ENCODE data around the gene DSC2. TPM values are rescaled to one million over a fixed set of nuclear protein-coding genes. Genes with fewer than 3 reads are reported as not detected.

The DSC2 gene
- total and polyA plus RNA-seq, 2 donors (not counting 1 experiment from before 2014, with no cell fraction given), result 0.01 TPM; not detected in 1

DNA sequence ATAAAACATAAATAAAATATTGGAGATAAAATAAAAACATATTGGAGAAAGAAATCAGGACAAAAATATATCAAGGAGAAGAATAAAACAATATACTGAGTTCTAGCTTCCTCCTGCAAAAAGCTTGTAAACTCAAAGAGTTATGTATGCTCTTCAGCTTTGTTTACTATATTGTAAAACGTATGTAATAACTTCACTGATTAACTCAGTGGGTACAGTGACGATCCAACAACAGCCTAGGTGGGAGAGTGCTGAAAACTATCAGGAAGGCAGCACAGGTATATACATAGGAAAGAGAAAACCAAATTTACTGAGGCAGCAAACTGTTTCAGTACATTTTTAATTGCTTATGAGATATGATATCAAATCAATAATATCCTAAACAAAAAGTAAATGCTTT, 8.3 kb downstream of the DSC2 start:
- no peak overlapping the region for H3K4me2 ChIP-seq (replicated peaks; ENCODE audit: low read depth, low read length, poor library complexity, severe bottlenecking)
- peaks cover 3% of the 10 kb centered on the region for H3K27me3 Mint-ChIP-seq
- H3K4me1 ChIP-seq (ENCODE audit: control insufficient read depth in 2 of 2, insufficient read depth in 2 of 2, low read length in 2 of 2), result no peaks in the 10 kb centered on the region
- H3K27ac ChIP-seq (ENCODE audit: low read length in 2 of 2), result no peak overlapping the region
- no peaks in the 10 kb centered on the region for H3K36me3 ChIP-seq (replicated peaks in 1 of 2; ENCODE audit: control extremely low read depth in 1 of 2, control insufficient read depth in 1 of 2, extremely low read depth in 1 of 2, insufficient read depth in 2 of 2, low read length in 1 of 2)
- no peak overlapping the region for H3K9ac ChIP-seq (ENCODE audit: low read length)
- ATAC-seq (ENCODE audit: low read depth), result no peak
- no peaks in the 10 kb centered on the region for H3K9me3 Mint-ChIP-seq (ENCODE audit: insufficient read depth)
- no peak overlapping the region for H3K4me3 Mint-ChIP-seq
- H3K79me2 ChIP-seq (ENCODE audit: control insufficient read depth, insufficient read depth, low read length), result no peaks in the 10 kb centered on the region
- H3K9me3 ChIP-seq (ENCODE audit: control extremely low read depth in 1 of 3, control insufficient read depth in 2 of 3, insufficient read depth in 1 of 3, low read length in 2 of 3), result no peaks in the 10 kb centered on the region
- TF ChIP-seq, protein P1, sequence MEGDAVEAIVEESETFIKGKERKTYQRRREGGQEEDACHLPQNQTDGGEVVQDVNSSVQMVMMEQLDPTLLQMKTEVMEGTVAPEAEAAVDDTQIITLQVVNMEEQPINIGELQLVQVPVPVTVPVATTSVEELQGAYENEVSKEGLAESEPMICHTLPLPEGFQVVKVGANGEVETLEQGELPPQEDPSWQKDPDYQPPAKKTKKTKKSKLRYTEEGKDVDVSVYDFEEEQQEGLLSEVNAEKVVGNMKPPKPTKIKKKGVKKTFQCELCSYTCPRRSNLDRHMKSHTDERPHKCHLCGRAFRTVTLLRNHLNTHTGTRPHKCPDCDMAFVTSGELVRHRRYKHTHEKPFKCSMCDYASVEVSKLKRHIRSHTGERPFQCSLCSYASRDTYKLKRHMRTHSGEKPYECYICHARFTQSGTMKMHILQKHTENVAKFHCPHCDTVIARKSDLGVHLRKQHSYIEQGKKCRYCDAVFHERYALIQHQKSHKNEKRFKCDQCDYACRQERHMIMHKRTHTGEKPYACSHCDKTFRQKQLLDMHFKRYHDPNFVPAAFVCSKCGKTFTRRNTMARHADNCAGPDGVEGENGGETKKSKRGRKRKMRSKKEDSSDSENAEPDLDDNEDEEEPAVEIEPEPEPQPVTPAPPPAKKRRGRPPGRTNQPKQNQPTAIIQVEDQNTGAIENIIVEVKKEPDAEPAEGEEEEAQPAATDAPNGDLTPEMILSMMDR (IDR thresholded peaks at IDR 0.05), result no peak
- TF ChIP-seq EZH2 (IDR thresholded peaks at IDR 0.05; ENCODE audit: borderline replicate concordance, insufficient read depth, low read depth, low read length, poor library complexity, severe bottlenecking), result no peak
- no peaks in the 10 kb centered on the region for H4K20me1 ChIP-seq (ENCODE audit: control insufficient read depth, insufficient read depth, low read length, poor library complexity, severe bottlenecking)
- H3K4me1 Mint-ChIP-seq, result no peaks in the 10 kb centered on the region
- no CpG with 5 or more reads among the region's 2 CpGs for WGBS (ENCODE audit: insufficient coverage)
- DNase-seq, result no peak
- no peak overlapping the region for H2AFZ ChIP-seq (ENCODE audit: insufficient read depth, low read depth, low read length, poor library complexity, severe bottlenecking)
- peaks cover 0 to 2% (median 0%) of the 10 kb centered on the region in 4 experiments for H3K27me3 ChIP-seq (replicated peaks in 1 of 4; ENCODE audit: control extremely low read depth in 1 of 4, control insufficient read depth in 3 of 4, insufficient read depth in 4 of 4, low read length in 3 of 4)
- intact Hi-C loops (cut with micrococcal nuclease), result no loop called here
- CTCF ChIA-PET, result no interaction called here
- POLR2A ChIA-PET, result no interaction called here
- H3K27ac Mint-ChIP-seq, result no peak overlapping the region
- no peak overlapping the region for H3K4me3 ChIP-seq (ENCODE audit: control extremely low read depth in 1 of 5, extremely low read depth in 1 of 5, insufficient read depth in 1 of 5, low read depth in 2 of 5, low read length in 4 of 5)

DNA sequence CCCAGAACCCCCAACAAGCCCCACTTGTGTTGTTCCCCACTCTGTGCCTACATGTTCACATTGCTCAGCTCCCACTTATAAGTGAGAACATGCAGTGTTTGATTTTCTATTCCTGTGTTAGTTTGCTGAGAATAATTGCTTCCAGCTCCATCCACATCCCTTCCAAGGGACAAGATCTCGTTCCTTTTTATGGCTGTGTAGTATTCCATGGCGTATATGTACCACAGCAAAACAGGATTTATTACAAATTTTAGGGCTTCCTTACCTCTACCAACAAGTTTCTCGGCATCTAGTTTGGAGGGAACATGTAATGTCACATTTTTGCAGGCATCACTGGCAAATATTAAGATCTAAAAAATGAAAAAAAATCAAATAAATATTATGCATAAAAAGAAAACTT, 8.9 kb downstream of the DSC2 start:
- ChIA-PET POLR2A (no interaction called here), CTCF (no interaction called here)
- intact Hi-C loops (cut with micrococcal nuclease), result no loop called here
- H3K9ac ChIP-seq (ENCODE audit: low read length), result no peak overlapping the region
- no peaks in the 10 kb centered on the region for H3K27me3 Mint-ChIP-seq
- H3K27ac Mint-ChIP-seq, result no peak overlapping the region
- H3K4me3 Mint-ChIP-seq, result no peak overlapping the region
- no peaks in the 10 kb centered on the region for H3K4me1 Mint-ChIP-seq
- no CpG with 5 or more reads among the region's 3 CpGs for WGBS (ENCODE audit: insufficient coverage)
- H4K20me1 ChIP-seq (ENCODE audit: control insufficient read depth, insufficient read depth, low read length, poor library complexity, severe bottlenecking), result no peaks in the 10 kb centered on the region
- H3K27me3 ChIP-seq (replicated peaks in 1 of 4; ENCODE audit: control extremely low read depth in 1 of 4, control insufficient read depth in 3 of 4, insufficient read depth in 4 of 4, low read length in 3 of 4), result no peaks in the 10 kb centered on the region
- DNase-seq, result no peak
- no peaks in the 10 kb centered on the region for H3K9me3 ChIP-seq (ENCODE audit: control extremely low read depth in 1 of 3, control insufficient read depth in 2 of 3, insufficient read depth in 1 of 3, low read length in 2 of 3)
- H3K4me1 ChIP-seq (ENCODE audit: control insufficient read depth in 2 of 2, insufficient read depth in 2 of 2, low read length in 2 of 2), result no peaks in the 10 kb centered on the region
- no peak overlapping the region for H2AFZ ChIP-seq (ENCODE audit: insufficient read depth, low read depth, low read length, poor library complexity, severe bottlenecking)
- no peaks in the 10 kb centered on the region for H3K9me3 Mint-ChIP-seq (ENCODE audit: insufficient read depth)
- TF ChIP-seq EZH2 (IDR thresholded peaks at IDR 0.05; ENCODE audit: borderline replicate concordance, insufficient read depth, low read depth, low read length, poor library complexity, severe bottlenecking), result no peak
- TF ChIP-seq, protein P1 (IDR thresholded peaks at IDR 0.05), result no peak
- no peaks in the 10 kb centered on the region for H3K79me2 ChIP-seq (ENCODE audit: control insufficient read depth, insufficient read depth, low read length)
- no peak for ATAC-seq (ENCODE audit: low read depth)
- no peak overlapping the region for H3K4me3 ChIP-seq (ENCODE audit: control extremely low read depth in 1 of 5, extremely low read depth in 1 of 5, insufficient read depth in 1 of 5, low read depth in 2 of 5, low read length in 4 of 5)
- no peak overlapping the region for H3K27ac ChIP-seq (ENCODE audit: low read length in 2 of 2)
- no peak overlapping the region for H3K4me2 ChIP-seq (replicated peaks; ENCODE audit: low read depth, low read length, poor library complexity, severe bottlenecking)
- H3K36me3 ChIP-seq (replicated peaks in 1 of 2; ENCODE audit: control extremely low read depth in 1 of 2, control insufficient read depth in 1 of 2, extremely low read depth in 1 of 2, insufficient read depth in 2 of 2, low read length in 1 of 2), result no peaks in the 10 kb centered on the region
